NOMO-1 treated with DMSO at 0.1 percent for 48 hours (cell line): Measurements from ENCODE around the gene MKI67.

Source experiments
- DNase-seq: peaks from one replicate; lab custom pipeline; 2025; ENCODE audit not compliant: unreplicated experiment; lab: John Stamatoyannopoulos, UW

MKI67 gene

DNA sequence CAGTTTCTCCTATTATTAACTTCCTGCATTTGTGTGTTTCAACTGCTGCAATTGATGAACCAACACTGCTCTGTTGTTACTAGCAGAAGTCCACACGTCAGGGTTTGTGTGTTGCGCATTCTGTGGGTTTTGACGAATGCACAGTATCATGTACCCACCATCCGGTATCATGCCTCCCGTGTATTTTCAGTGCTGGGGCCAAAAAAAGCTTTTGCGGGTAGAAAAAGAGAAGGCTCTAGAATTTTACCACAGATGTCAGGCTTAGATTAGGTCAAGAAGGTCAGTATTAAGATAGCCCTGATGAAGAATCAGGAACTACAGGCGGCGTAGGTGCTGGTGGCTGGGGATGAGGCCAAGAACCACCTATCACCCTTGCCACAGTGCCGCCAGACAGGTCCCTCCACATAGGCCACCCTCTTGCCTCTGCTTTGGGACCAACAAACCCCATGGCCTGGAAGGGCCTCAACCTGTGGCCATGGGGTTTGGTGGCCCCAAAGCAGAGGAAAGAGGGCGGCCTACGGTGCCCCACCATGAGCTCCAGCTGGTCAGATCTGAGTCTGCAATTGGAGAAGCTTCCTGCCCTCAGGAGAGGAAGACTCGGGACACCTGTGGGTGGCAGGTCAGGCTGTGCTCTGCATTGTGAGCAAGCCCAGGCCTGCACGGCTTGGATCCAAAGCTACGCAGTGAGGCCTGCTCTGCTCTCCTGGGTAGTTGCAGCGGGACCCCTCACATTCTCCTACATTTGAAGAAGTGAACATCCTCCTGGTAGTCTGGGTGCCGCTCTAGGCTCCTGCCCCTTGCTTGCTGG lies 71.9 kb downstream of the MKI67 start:
- DNase-seq, result peak; percentile 86

DNA sequence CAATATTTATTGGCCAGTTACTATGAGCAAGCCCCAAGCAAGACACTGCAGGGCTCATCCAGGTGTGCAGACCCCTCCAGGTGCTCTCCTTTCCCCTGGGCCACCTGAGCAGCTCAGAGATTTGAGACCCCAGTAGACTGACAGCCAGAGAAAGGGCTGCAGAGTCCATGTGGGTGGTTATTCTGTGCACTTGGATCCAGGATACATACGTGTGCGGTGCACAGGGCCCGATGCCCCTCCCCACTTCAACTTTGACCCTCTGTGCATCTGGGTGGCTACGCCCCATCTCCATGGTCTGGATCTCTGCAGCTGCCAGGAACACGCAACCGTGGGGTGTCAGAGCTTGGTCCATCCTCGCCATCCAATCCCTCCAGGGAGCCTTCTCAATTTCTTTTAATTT lies 72.9 kb downstream of the MKI67 start:
- DNase-seq, result no peak

DNA sequence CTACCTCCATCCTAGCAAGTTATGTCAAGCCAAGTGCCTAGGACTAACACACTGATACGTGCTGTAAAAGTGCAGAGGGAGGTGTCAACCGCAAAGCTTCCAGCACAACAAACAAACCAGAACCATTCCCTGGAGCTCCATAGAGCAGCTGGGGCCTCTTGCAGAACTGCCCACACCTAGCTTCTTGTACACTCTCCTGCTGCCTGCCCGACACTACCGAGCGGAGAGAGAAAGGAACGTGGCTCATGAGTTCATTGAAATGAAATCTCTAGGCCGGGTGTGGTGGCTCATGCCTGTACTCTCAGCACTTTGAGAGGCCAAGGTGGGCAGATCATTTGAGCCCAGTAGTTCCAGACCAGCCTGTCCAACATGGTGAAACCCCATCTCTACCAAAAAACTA lies 73.5 kb downstream of the MKI67 start:
- DNase-seq, result no peak

DNA sequence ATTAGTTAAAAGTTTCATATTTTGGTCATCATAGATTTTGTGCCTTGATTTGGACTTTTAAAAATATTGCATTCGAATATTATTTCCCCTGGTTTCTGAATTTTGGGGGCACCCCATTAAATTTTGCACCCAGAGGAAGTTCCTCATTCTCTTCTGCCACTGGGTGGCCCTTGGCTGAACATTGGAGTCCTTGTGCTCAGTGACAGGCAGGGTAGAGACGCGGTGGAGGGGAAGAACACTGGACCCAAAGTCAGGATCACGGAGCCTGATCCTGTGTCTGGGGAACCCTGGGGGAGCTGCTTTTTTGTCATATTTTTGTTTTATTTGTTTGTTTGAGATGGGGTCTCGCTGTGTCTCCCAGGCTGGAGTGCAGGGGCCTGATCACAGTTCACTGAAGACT lies 74.7 kb downstream of the MKI67 start:
- no peak for DNase-seq

DNA sequence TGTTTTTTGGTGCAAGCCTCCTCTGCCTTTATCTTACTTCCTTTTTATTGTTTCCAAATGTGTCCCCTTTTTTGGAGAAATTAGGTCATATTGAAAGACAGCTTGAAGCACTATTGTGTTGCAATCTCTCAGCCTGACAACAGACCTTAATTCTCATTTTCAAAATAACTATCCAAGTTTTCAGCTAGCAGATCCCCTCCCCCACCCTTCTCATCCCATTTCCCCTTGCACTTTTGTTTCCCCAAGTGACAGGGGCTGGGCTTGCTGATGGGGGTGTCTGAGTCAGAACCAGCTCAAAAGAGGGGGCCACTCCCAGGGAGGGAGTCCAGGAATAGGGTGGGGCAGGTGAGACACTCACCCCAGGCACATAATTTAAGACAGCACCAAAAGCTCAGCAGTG lies 75.3 kb downstream of the MKI67 start:
- DNase-seq, result peak; percentile 90

DNA sequence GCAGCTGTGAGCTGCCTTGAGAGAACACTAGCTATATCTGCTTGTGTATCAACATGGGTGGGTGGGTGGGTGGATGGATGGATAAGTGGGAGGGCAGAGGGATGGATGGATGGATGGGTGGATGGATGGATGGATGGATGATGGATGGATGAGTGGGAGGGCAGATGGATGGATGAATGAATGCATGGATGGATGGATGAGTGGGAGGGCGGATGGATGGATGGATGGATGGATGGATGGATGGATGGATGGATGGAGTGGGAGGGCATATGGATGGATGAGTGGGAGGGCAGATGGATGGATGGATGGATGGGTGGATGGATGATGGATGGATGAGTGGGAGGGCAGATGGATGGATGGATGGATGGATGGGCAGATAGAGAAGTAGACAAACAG lies 76.1 kb downstream of the MKI67 start:
- DNase-seq, result no peak

DNA sequence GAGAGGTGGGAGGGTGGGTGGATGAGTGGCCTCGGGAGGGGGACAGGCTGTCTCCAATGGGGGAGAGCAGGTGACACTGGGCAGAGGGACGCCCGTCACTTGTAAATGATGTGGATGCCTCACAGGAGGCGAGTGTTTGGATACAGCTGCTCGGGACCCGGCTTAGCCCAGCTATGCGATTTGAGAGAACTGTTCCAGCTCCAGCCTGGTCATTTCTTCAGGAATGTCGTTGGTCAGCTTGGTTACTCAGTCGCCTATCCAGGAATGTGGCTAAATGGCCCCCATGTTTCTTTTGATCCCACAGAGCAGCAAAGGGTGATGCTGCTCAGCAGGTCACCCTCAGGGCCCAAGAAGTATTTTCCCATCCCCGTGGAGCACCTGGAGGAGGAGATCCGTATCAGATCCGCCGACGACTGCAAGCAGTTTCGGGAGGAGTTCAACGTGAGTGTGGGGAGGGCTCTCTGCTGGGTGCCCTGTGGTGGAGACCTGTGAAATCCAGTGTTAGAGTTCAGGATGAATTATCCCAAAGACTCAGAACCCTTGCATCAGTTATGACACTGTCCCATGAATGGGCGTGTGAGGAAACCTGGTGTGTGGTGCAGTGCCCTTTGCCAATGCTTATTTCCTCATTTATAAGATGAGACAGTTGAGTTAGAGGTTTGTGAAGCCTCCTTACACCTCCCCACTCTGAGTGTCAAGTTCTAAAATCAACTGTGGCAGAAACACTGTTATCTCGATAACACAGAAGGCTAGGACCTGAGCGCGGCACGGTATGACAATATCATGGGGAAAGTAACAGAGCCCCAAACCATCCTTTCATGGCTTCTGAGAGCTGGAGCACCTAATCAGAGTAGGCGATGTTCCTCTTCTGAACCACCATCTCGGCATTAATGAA lies 76.8 kb downstream of the MKI67 start:
- DNase-seq, result peak; percentile 71

DNA sequence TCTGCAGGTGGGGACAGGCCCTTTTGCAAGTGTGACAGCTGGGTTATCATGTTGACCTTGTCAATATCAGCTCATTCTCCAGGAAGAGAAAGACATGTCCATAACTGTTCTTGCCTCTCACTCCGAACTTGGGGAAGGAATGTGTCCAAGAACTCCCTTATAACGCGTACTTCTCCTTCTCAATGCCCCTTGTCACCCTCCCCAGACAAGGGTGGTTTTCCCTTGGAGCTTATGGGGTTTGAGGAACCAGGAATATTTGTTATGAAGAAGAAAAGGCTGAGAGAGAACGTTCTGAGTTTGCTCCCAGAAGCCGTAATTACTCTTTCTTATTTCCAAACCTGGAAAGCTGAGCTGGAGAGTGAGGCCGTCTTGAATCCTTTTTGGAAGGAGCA lies 77.4 kb downstream of the MKI67 start:
- DNase-seq, result no peak

DNA sequence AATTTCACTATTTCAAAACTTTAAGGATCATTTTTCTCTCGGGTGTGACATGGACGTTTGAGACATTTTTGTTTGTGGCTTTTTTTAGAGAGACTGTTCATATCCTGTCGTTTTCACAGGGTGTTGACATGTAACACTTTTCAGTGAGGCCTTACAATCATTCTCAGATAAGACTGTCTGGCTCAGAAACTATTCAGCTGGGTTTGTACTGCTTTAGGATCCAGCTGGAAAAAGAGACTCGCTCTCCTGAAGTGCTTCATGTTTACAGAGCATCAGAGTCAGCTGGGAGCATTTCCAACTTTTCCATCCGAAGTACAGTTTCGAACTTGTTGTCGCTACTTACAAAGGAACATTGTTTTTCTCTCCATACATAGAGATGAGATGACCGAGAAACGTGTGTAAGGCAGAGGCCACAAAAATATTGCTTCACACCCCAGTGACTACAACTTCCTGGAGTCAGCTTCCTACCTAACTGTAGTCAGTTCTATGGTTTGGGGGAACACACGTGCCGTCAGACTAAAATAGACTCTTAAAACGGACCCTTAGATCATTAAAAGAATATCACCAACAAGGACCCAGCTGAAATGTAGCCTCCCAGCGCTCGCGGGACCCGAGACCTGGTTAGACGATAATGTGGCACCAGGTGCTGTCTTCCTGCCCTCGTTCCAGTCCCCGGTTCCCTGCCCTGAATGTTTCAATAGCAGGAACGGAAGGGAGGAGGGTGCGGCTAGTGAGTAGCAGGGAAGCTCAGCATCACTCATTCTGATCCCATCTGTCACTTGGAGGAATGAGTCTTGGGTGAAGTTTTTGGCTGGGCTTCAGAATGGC lies 78.0 kb downstream of the MKI67 start:
- DNase-seq, result peak; percentile 84

DNA sequence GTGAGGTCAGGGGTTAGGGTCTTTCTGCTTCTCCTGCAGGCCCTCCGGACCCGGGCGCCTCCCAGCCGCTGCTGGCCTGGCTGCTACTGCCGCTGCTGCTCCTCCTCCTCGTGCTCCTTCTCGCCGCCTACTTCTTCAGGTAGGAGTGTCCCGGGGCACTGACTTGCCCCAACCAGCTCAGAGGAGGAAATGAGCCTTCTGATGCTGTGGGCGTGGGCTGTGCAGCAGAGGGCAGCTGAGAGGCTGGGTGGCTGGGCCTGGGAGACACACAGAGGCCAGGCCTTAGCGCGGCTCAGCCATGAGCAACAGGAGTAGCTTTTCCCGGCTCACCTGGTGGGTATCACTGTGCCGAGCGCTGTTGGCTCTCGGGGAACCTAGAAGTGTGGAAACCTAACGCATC lies 78.9 kb downstream of the MKI67 start:
- DNase-seq, result peak; percentile 95

DNA sequence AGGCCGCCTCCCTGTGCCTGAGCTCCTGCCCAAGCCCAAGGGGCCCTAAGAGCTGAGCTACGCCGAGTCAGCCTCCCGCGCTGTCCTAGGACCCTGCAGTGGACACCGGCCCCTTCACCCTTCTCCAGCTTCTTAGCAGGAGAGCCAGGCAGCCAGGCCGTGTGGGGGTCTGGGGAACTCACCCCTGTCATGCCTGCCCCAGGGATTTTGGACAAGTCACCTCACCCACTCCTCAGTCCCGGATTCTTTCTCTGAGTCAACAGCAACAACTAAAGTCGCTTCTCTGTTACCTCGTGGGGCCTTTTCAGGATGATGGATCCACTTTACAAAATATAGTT lies 79.3 kb downstream of the MKI67 start:
- DNase-seq, result no peak
